ENCODE results near the gene CCDC127.

GRCh38 chr5:204462-204861, 13.5 kb downstream of the CCDC127 start:
- TF ChIP-seq CTCF (IDR thresholded peaks at IDR 0.05) (no peak), EZH2 (IDR thresholded peaks at IDR 0.05; ENCODE audit: borderline replicate concordance, insufficient read depth, low read depth, low read length, poor library complexity, severe bottlenecking) (no peak)
